GM12872 (cell line): ENCODE measurements around the gene ZIC4.

Experiments
- CTCF ChIP-seq: IDR thresholded peaks from 3 replicates; pipeline ENCODE4 v1.5.1; 2011; ENCODE audit warnings: low read depth, mild to moderate bottlenecking, low read length, moderate library complexity; ENCODE audit not compliant: insufficient read depth

The ZIC4 gene

GRCh38 chr3:147355753-147356090, 50.6 kb downstream of the ZIC4 start:
- TF ChIP-seq CTCF: no peak

GRCh38 chr3:147355084-147355752, 51.1 kb downstream of the ZIC4 start:
- TF ChIP-seq CTCF: no peak

GRCh38 chr3:147354623-147355022, 51.7 kb downstream of the ZIC4 start:
- no peak for TF ChIP-seq CTCF

GRCh38 chr3:147351301-147351700, 55.0 kb downstream of the ZIC4 start:
- no peak for TF ChIP-seq CTCF

- TF ChIP-seq CTCF: no peak
These were observed 57.4 kb downstream of the ZIC4 start for GRCh38 chr3:147348976-147349375.

- TF ChIP-seq CTCF: no peak
These were observed 62.4 kb downstream of the ZIC4 start for GRCh38 chr3:147343926-147344325.

GRCh38 chr3:147341727-147342126, 64.6 kb downstream of the ZIC4 start:
- TF ChIP-seq CTCF: no peak
